Neural progenitor cell (in vitro differentiated cells): ENCODE results near the gene XG.
"Not testable (repeated sequence)": the region's sequence is repeated elsewhere in the genome, so short reads cannot be mapped to it uniquely, and the experiment has no call there.

Source experiments
- EZH2 ChIP-seq: fragments of 200-600 bp; sonication (generic); IDR thresholded peaks from 2 replicates; pipeline ENCODE4 v1.6.1; 2017; ENCODE audit warnings: antibody characterized with exemption, mild to moderate bottlenecking, moderate library complexity
- TF ChIP-seq, protein P1 (sequence below): fragments of 200-600 bp; sonication (generic); IDR thresholded peaks from 2 replicates; pipeline ENCODE4 v1.5.1; 2017; ENCODE audit warnings: antibody characterized with exemption, mild to moderate bottlenecking

DNA sequence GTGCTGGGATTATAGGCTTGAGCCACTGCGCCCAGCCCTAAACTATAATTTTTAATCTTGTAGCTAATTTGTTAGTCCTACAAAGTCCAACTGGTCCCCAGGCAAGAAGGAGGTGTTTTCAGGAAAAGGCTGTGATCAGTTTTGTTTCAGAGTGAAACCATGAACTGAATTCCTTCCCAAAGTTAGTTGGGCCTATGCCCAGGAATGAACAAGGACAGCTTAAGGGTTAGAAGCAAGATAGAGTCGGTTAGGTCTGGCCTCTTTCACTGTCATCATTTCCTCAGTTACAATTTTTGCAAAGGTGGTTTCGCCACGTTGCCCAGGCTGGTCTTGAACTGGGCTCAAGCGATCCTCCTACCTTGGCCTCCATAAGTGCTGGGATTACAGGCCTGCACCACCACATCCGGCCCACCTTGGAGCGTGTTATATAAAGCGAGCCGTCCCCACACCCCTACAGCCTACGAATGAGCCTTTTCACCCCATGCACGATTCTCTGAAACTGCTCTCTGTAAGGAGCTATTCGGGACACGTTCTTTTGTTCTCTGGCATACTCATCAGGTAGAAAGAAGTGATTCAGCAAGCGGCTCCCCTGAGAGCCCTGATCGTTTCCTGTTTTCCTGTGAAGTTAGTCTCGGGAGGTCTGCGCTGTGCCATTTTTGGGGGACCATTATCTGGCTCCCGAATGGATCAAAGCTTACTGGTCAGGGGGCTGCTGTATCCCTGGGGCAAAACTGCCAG is 52.4 kb downstream of the XG start:
- not testable (repeated sequence) for TF ChIP-seq EZH2
- TF ChIP-seq, protein P1, sequence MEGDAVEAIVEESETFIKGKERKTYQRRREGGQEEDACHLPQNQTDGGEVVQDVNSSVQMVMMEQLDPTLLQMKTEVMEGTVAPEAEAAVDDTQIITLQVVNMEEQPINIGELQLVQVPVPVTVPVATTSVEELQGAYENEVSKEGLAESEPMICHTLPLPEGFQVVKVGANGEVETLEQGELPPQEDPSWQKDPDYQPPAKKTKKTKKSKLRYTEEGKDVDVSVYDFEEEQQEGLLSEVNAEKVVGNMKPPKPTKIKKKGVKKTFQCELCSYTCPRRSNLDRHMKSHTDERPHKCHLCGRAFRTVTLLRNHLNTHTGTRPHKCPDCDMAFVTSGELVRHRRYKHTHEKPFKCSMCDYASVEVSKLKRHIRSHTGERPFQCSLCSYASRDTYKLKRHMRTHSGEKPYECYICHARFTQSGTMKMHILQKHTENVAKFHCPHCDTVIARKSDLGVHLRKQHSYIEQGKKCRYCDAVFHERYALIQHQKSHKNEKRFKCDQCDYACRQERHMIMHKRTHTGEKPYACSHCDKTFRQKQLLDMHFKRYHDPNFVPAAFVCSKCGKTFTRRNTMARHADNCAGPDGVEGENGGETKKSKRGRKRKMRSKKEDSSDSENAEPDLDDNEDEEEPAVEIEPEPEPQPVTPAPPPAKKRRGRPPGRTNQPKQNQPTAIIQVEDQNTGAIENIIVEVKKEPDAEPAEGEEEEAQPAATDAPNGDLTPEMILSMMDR: not testable (repeated sequence)
